ENCODE measurements around the gene SHANK2. TPM values are rescaled to one million over a fixed set of nuclear protein-coding genes. Genes with fewer than 3 reads are reported as not detected.

The SHANK2 gene
- total and polyA plus RNA-seq, 7 donors, result under 0.01 to 0.17 (median 0.03) TPM; not detected in 3

DNA sequence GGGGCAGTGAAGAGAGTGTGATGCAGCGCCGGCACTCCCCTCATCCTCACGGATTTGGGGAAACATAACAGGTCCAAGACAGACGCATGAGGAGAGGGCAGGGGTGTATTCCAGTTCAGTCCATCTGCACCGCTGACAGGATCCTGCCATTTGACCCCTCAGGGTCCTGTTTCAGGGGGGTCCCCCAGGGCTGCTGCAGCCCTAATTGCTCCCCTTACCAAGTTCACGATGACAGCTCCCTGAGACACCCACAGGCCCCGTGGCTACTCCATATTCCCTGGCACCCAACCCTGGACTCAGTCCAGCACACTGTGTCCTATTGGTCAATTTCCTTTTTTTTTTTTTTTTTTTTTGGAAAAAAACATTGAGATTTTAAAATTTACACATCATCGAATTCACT lies 41.5 kb downstream of the SHANK2 start:
- ATAC-seq (no peak), DNase-seq (peak in 1 of 2 donors; percentile 56)
- H3K27ac ChIP-seq, result no peak overlapping the region
- no peak overlapping the region for H3K4me3 ChIP-seq
- H3K4me1 ChIP-seq, result no peaks in the 10 kb centered on the region
- 62 to 63% (median 63%) methylated on average over 8 of the region's 8 CpGs for WGBS, 3 donors
- H3K27me3 ChIP-seq (ENCODE audit: insufficient read depth in 3 of 3, low read length in 2 of 3), result peaks cover 0 to 13% (median 3%) of the 10 kb centered on the region in 3 donors
- no peaks in the 10 kb centered on the region for H3K9me3 ChIP-seq
- H3K36me3 ChIP-seq (ENCODE audit: insufficient read depth in 1 of 2, low read depth in 1 of 2), result no peaks in the 10 kb centered on the region
- intact Hi-C loops (cut with DNase I), result no loop called here
- TF ChIP-seq, protein P1, sequence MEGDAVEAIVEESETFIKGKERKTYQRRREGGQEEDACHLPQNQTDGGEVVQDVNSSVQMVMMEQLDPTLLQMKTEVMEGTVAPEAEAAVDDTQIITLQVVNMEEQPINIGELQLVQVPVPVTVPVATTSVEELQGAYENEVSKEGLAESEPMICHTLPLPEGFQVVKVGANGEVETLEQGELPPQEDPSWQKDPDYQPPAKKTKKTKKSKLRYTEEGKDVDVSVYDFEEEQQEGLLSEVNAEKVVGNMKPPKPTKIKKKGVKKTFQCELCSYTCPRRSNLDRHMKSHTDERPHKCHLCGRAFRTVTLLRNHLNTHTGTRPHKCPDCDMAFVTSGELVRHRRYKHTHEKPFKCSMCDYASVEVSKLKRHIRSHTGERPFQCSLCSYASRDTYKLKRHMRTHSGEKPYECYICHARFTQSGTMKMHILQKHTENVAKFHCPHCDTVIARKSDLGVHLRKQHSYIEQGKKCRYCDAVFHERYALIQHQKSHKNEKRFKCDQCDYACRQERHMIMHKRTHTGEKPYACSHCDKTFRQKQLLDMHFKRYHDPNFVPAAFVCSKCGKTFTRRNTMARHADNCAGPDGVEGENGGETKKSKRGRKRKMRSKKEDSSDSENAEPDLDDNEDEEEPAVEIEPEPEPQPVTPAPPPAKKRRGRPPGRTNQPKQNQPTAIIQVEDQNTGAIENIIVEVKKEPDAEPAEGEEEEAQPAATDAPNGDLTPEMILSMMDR (IDR thresholded peaks at IDR 0.05), result no peak

DNA sequence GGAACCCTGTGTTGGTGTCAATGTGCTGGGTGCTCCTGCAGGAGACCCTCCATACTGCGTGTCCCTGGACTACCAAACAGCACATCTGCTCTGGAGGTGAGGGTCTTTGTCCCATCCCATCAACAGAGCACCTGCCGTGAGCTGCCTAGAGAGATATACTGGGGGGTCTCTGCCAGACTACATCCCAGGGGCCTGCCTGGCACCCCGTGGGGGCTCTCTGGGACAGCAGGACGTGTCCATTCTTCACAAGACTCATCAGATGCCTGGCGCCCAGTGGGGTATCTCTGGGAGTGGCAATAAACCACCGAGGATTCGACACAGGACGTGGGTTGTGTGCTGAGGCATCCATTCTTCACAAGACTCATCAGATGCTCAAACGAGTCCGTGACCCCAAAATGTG lies 42.7 kb downstream of the SHANK2 start:
- Histone ChIP-seq H3K4me1 (no peaks in the 10 kb centered on the region), H3K27ac (no peak overlapping the region), H3K27me3 (ENCODE audit: insufficient read depth in 3 of 3, low read length in 2 of 3) (peaks cover 0 to 6% (median 3%) of the 10 kb centered on the region in 3 donors), H3K9me3 (no peaks in the 10 kb centered on the region), H3K4me3 (no peak overlapping the region), H3K36me3 (ENCODE audit: insufficient read depth in 1 of 2, low read depth in 1 of 2) (no peaks in the 10 kb centered on the region)
- TF ChIP-seq, protein P1 (IDR thresholded peaks at IDR 0.05), result no peak
- 84 to 96% (median 93%) methylated on average over 10 of the region's 10 CpGs for WGBS, 3 donors
- intact Hi-C loops (cut with DNase I), result no loop called here
- no peak for ATAC-seq
- peak in 1 of 2 donors; percentile 31 for DNase-seq

DNA sequence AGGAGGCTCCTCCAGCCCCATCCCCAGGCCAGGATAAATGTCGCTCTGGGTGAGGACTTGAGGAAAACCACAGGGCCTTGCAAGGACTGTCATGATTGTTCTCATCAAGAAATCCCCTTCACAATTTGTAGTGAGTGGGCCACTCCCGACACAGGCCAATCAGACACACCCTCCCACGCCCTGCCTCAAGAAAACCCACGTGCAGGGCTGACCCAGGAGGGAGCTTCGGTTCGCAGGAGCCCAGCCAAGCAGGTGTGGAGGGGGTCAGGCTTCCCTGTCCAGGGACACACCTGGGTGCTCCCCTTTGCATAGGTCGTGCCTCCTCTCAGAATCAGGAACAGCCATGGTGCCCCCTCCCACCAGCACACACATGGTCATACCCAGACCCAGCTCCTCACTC lies 43.2 kb downstream of the SHANK2 start:
- Histone ChIP-seq H3K36me3 (ENCODE audit: insufficient read depth in 1 of 2, low read depth in 1 of 2) (no peaks in the 10 kb centered on the region), H3K27ac (no peak overlapping the region), H3K27me3 (ENCODE audit: insufficient read depth in 3 of 3, low read length in 2 of 3) (peaks cover 0 to 6% (median 3%) of the 10 kb centered on the region in 3 donors), H3K4me3 (no peak overlapping the region), H3K9me3 (no peaks in the 10 kb centered on the region), H3K4me1 (no peaks in the 10 kb centered on the region)
- TF ChIP-seq, protein P1 (IDR thresholded peaks at IDR 0.05), result no peak
- no peak for DNase-seq
- WGBS, 3 donors, result 94 to 95% (median 94%) methylated on average over 7 of the region's 7 CpGs
- ATAC-seq, result no peak
- intact Hi-C loops (cut with DNase I), result no loop called here

DNA sequence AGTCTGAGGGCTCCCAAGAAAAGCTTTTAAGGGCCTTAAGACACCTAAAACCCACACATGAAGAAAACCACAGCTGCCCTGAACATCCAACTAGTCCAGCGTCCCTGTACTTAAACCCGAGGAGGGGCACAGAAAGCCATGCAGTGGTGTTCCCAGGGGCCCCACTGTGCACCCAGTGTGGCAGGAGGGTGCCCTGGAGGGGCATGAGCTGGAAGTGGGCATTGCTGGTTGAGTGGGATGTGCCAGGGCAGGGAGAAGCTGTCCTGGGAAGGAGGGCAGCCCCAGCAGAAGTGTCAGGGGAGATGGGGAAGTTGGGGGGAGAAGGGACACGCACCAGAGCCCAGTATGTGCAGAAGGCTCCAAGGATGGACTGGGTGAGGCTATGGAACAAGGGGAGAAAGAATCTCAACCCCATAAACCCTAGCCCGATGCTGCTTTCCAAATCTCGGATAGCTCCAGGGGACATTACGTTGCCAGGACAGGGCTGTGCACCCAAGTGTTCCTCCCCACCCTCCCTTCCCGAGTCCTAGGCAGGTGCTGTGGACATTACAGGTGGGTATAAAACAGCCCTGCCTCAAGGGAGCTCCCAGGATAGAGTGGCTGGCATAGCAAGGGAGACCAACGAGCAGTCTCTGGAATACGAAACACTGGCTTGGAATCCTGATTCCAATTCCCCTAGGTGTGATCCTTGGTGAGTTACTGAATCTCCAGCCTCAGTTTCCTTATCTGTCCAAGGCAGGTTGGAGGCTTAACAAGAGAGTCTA lies 44.2 kb downstream of the SHANK2 start:
- peaks cover 0 to 6% (median 3%) of the 10 kb centered on the region in 3 donors for H3K27me3 ChIP-seq (ENCODE audit: insufficient read depth in 3 of 3, low read length in 2 of 3)
- TF ChIP-seq, protein P1 (IDR thresholded peaks at IDR 0.05), result no peak
- H3K4me3 ChIP-seq, result no peak overlapping the region
- H3K9me3 ChIP-seq, result no peaks in the 10 kb centered on the region
- no peak overlapping the region for H3K27ac ChIP-seq
- H3K4me1 ChIP-seq, result no peaks in the 10 kb centered on the region
- intact Hi-C loops (cut with DNase I), result no loop called here
- DNase-seq (peak in 1 of 2 donors; percentile 10), ATAC-seq (no peak)
- WGBS, 3 donors, result 87 to 91% (median 89%) methylated on average over 9 of the region's 9 CpGs
- no peaks in the 10 kb centered on the region for H3K36me3 ChIP-seq (ENCODE audit: insufficient read depth in 1 of 2, low read depth in 1 of 2)
